GM23338 (cell line): ENCODE data around the gene PANK4. TPM values are rescaled to one million over a fixed set of nuclear protein-coding genes. Genes with fewer than 3 reads are reported as not detected.

Experiments
- CREB1 ChIP-seq: fragments of 250-450 bp; sonication (Bioruptor Pico); IDR thresholded peaks from 2 replicates; pipeline ENCODE4 v1.5.0; 2020; ENCODE audit warnings: low read depth, mild to moderate bottlenecking, moderate library complexity
- CTCF ChIP-seq, 2 experiments: fragments of 200-600 bp in 1 of 2; sonication (generic) in 1 of 2; conservative IDR thresholded peaks; 2 replicates each; pipeline versions ENCODE4 v1.5.1 to v1.6.1; 2016 to 2017; ENCODE audit warnings: antibody characterized with exemption in 2 of 2, low read depth in 2 of 2, mild to moderate bottlenecking in 2 of 2, moderate library complexity in 1 of 2
- NANOG ChIP-seq: IDR thresholded peaks from 2 replicates; pipeline ENCODE4 v1.6.1; 2016; ENCODE audit warnings: antibody characterized with exemption, borderline replicate concordance
- REST ChIP-seq: IDR thresholded peaks from one replicate; pipeline ENCODE4 v1.6.1; 2018; ENCODE audit warnings: antibody characterized with exemption; ENCODE audit not compliant: unreplicated experiment
- STAT1 ChIP-seq: IDR thresholded peaks from one replicate; pipeline ENCODE4 v1.6.1; 2016; ENCODE audit warnings: antibody characterized with exemption; ENCODE audit not compliant: unreplicated experiment
- ZNF114 ChIP-seq: fragments of 250-450 bp; sonication (Bioruptor Pico); IDR thresholded peaks from 2 replicates; pipeline ENCODE4 v1.5.0; 2020; ENCODE audit warnings: mild to moderate bottlenecking, moderate library complexity
- polyA plus RNA-seq: library from polyadenylated mRNA; unstranded; fragments of >200 nt; fragmentation: Nextera tagmentation; extraction: Ambion mirVana; gene quantifications from 2 replicates; pipeline ENCODE4 v1.2.1, GENCODE V29; 2016
- total RNA-seq: library from RNA; depleted of rRNA; stranded (reverse); fragments of >200 nt; shearing (Covaris generic); gene quantifications from 2 replicates; pipeline ENCODE4 v1.2.3, GENCODE V29; 2014; rRNA removed
- TF ChIP-seq, protein P1 (sequence below): fragments of 250-450 bp; sonication (Bioruptor Pico); IDR thresholded peaks from 2 replicates; pipeline ENCODE4 v1.5.0; 2020; ENCODE audit warnings: mild to moderate bottlenecking, moderate library complexity
- TF ChIP-seq, protein P2 (sequence below): IDR thresholded peaks from 2 replicates; pipeline ENCODE4 v1.6.1; 2016; ENCODE audit warnings: antibody characterized with exemption

The PANK4 gene
- total and polyA plus RNA-seq, 2 experiments from 2014 or later = 25.8 to 43.7 TPM

DNA sequence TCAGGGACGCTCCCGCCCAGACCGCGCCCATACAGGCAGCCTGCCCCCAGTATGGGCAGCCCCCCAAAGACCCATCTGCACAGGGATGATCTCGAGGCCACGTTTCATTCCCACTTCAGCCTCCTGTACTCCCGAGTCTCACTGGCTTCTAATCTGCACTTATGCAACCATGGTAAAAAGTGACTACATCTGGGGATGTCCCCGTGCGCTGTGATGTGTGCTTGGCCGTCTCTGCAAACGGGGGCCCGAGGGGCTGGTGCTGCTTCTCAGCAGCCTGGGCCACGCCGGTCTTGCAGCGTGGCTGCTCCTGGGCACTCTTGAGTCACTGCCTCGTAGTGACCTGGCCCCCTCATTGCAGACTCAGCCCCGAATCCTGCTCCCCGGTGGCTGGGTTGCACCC is 67.7 kb downstream of the PANK4 start (continued):
- TF ChIP-seq, protein P1, sequence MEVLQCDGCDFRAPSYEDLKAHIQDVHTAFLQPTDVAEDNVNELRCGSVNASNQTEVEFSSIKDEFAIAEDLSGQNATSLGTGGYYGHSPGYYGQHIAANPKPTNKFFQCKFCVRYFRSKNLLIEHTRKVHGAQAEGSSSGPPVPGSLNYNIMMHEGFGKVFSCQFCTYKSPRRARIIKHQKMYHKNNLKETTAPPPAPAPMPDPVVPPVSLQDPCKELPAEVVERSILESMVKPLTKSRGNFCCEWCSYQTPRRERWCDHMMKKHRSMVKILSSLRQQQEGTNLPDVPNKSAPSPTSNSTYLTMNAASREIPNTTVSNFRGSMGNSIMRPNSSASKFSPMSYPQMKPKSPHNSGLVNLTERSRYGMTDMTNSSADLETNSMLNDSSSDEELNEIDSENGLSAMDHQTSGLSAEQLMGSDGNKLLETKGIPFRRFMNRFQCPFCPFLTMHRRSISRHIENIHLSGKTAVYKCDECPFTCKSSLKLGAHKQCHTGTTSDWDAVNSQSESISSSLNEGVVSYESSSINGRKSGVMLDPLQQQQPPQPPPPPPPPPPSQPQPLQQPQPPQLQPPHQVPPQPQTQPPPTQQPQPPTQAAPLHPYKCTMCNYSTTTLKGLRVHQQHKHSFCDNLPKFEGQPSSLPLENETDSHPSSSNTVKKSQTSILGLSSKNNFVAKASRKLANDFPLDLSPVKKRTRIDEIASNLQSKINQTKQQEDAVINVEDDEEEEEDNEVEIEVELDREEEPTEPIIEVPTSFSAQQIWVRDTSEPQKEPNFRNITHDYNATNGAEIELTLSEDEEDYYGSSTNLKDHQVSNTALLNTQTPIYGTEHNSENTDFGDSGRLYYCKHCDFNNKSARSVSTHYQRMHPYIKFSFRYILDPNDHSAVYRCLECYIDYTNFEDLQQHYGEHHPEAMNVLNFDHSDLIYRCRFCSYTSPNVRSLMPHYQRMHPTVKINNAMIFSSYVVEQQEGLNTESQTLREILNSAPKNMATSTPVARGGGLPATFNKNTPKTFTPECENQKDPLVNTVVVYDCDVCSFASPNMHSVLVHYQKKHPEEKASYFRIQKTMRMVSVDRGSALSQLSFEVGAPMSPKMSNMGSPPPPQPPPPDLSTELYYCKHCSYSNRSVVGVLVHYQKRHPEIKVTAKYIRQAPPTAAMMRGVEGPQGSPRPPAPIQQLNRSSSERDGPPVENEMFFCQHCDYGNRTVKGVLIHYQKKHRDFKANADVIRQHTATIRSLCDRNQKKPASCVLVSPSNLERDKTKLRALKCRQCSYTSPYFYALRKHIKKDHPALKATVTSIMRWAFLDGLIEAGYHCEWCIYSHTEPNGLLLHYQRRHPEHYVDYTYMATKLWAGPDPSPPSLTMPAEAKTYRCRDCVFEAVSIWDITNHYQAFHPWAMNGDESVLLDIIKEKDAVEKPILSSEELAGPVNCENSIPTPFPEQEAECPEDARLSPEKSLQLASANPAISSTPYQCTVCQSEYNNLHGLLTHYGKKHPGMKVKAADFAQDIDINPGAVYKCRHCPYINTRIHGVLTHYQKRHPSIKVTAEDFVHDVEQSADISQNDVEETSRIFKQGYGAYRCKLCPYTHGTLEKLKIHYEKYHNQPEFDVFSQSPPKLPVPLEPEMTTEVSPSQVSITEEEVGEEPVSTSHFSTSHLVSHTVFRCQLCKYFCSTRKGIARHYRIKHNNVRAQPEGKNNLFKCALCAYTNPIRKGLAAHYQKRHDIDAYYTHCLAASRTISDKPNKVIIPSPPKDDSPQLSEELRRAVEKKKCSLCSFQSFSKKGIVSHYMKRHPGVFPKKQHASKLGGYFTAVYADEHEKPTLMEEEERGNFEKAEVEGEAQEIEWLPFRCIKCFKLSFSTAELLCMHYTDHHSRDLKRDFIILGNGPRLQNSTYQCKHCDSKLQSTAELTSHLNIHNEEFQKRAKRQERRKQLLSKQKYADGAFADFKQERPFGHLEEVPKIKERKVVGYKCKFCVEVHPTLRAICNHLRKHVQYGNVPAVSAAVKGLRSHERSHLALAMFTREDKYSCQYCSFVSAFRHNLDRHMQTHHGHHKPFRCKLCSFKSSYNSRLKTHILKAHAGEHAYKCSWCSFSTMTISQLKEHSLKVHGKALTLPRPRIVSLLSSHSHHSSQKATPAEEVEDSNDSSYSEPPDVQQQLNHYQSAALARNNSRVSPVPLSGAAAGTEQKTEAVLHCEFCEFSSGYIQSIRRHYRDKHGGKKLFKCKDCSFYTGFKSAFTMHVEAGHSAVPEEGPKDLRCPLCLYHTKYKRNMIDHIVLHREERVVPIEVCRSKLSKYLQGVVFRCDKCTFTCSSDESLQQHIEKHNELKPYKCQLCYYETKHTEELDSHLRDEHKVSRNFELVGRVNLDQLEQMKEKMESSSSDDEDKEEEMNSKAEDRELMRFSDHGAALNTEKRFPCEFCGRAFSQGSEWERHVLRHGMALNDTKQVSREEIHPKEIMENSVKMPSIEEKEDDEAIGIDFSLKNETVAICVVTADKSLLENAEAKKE (CRISPR knock-in tag) = no peak
- no peak for TF ChIP-seq CREB1 (CRISPR knock-in tag)
- no peak for TF ChIP-seq NANOG
- TF ChIP-seq, protein P2, sequence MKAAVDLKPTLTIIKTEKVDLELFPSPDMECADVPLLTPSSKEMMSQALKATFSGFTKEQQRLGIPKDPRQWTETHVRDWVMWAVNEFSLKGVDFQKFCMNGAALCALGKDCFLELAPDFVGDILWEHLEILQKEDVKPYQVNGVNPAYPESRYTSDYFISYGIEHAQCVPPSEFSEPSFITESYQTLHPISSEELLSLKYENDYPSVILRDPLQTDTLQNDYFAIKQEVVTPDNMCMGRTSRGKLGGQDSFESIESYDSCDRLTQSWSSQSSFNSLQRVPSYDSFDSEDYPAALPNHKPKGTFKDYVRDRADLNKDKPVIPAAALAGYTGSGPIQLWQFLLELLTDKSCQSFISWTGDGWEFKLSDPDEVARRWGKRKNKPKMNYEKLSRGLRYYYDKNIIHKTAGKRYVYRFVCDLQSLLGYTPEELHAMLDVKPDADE = no peak
- no peak for TF ChIP-seq CTCF (conservative IDR thresholded peaks at IDR 0.05; ENCODE audit: low read depth in 2 of 2)
- TF ChIP-seq STAT1 = no peak
- no peak for TF ChIP-seq REST
- no peak for TF ChIP-seq ZNF114 (CRISPR knock-in tag)

Other genes with a start within 250 kb of the PANK4 start
- gene MORN1, start 135.0 kb downstream of the PANK4 start, total RNA-seq = 6.6 and 11.1 TPM in 2 replicates
- gene MORN1, start 135.0 kb downstream of the PANK4 start, polyA plus RNA-seq = 4.7 and 4.8 TPM in 2 replicates
- gene RER1, start 134.8 kb downstream of the PANK4 start, total RNA-seq = 50.9 and 58.4 TPM in 2 replicates
- 91.9 and 99.5 TPM in 2 replicates for gene RER1, start 134.8 kb downstream of the PANK4 start, polyA plus RNA-seq
- gene PEX10, start 114.0 kb downstream of the PANK4 start, total RNA-seq = 43.3 and 53.9 TPM in 2 replicates
- gene PEX10, start 114.0 kb downstream of the PANK4 start, polyA plus RNA-seq = 15.0 and 15.9 TPM in 2 replicates
- gene PLCH2, start 50.3 kb downstream of the PANK4 start, total RNA-seq = 0.08 and 0.31 TPM in 2 replicates
- 0.07 TPM in 1 of 2 replicates, not detected in the other for gene PLCH2, start 50.3 kb downstream of the PANK4 start, polyA plus RNA-seq
- gene HES5, start 3.7 kb upstream of the PANK4 start, total RNA-seq = 0.21 TPM in 1 of 2 replicates, not detected in the other
- 0.16 TPM in 1 of 2 replicates, not detected in the other for gene HES5, start 3.7 kb upstream of the PANK4 start, polyA plus RNA-seq
- 0.85 TPM in 1 of 2 replicates, not detected in the other for gene TNFRSF14, start 29.8 kb upstream of the PANK4 start, total RNA-seq
- gene TNFRSF14, start 29.8 kb upstream of the PANK4 start, polyA plus RNA-seq = not detected in 2 replicates
- 35.1 and 44.0 TPM in 2 replicates for gene PRXL2B, start 60.2 kb upstream of the PANK4 start, total RNA-seq
- 25.5 and 25.6 TPM in 2 replicates for gene PRXL2B, start 60.2 kb upstream of the PANK4 start, polyA plus RNA-seq
- gene MMEL1, start 106.4 kb upstream of the PANK4 start, total RNA-seq = 0.43 and 0.90 TPM in 2 replicates
- 0.57 and 0.71 TPM in 2 replicates for gene MMEL1, start 106.4 kb upstream of the PANK4 start, polyA plus RNA-seq